ENCODE results near the gene TMEM266.

- TF ChIP-seq PATZ1 (CRISPR knock-in tag; IDR thresholded peaks at IDR 0.05; ENCODE audit: borderline replicate concordance) (no peak), ZFP30 (CRISPR knock-in tag; IDR thresholded peaks at IDR 0.05) (no peak), ZC3H10 (CRISPR knock-in tag; IDR thresholded peaks at IDR 0.05) (no peak), RARB (CRISPR knock-in tag; IDR thresholded peaks at IDR 0.05) (no peak), CREB5 (CRISPR knock-in tag; IDR thresholded peaks at IDR 0.05; ENCODE audit: low read depth) (no peak), OSR1 (CRISPR knock-in tag; IDR thresholded peaks at IDR 0.05) (no peak), ESRRG (CRISPR knock-in tag; IDR thresholded peaks at IDR 0.05) (no peak), PPARA (CRISPR knock-in tag; IDR thresholded peaks at IDR 0.05; ENCODE audit: borderline replicate concordance) (no peak)
These were observed 146.7 kb downstream of the TMEM266 start for GRCh38 chr15:76206325-76206976.
